GM18951 (cell line): ENCODE data around the gene SRSF6.
"Not testable (repeated sequence)": the region's sequence is repeated elsewhere in the genome, so short reads cannot be mapped to it uniquely, and the experiment has no call there.

Source experiments
- POLR2A ChIP-seq: IDR thresholded peaks from 4 replicates; pipeline ENCODE4 v1.6.1; 2011; ENCODE audit warnings: mild to moderate bottlenecking; ENCODE audit not compliant: insufficient read length, insufficient read depth; ENCODE audit errors: extremely low read depth
- in situ Hi-C: fragments of 300-500 bp; cut with MboI; formaldehyde crosslinking; loops from one replicate; pipeline ENCODE4 v1.12.0; 2022; ENCODE audit warnings: low sequenced_read_pairs, mixed read lengths, inconsistent platforms; ENCODE audit not compliant: unreplicated experiment

Gene SRSF6

GRCh38 chr20:43434565-43434964 lies 23.1 kb upstream of the SRSF6 start:
- TF ChIP-seq POLR2A: no peak
- in situ Hi-C loops: no loop called here

GRCh38 chr20:43438578-43439316 lies 18.9 kb upstream of the SRSF6 start:
- in situ Hi-C loops: no loop called here
- no peak for TF ChIP-seq POLR2A

- no peak for TF ChIP-seq POLR2A
- in situ Hi-C loops: loop anchor here (10.0 kb wide), 1 partner anchor 644 kb away; no protein-coding TSS in a partner anchor
Observed at GRCh38 chr20:43440531-43440930, 17.2 kb upstream of the SRSF6 start.

GRCh38 chr20:43442282-43442880 lies 15.3 kb upstream of the SRSF6 start:
- in situ Hi-C loops: loop anchor here (10.0 kb wide), 1 partner anchor 642 kb away; no protein-coding TSS in a partner anchor
- TF ChIP-seq POLR2A: no peak

GRCh38 chr20:43444107-43444506 lies 13.6 kb upstream of the SRSF6 start:
- TF ChIP-seq POLR2A: no peak
- in situ Hi-C loops: loop anchor here (10.0 kb wide), 1 partner anchor 641 kb away; no protein-coding TSS in a partner anchor

- in situ Hi-C loops: loop anchor here (10.0 kb wide), 1 partner anchor 638 kb away; no protein-coding TSS in a partner anchor
- TF ChIP-seq POLR2A: no peak
Observed at GRCh38 chr20:43446361-43446879, 11.3 kb upstream of the SRSF6 start.

GRCh38 chr20:43448431-43448747 lies 9.3 kb upstream of the SRSF6 start:
- in situ Hi-C loops: loop anchor here (10.0 kb wide), 1 partner anchor 636 kb away; no protein-coding TSS in a partner anchor

GRCh38 chr20:43448748-43449535 lies 8.8 kb upstream of the SRSF6 start:
- in situ Hi-C loops: loop anchor here (10.0 kb wide), 1 partner anchor 636 kb away; no protein-coding TSS in a partner anchor
- no peak for TF ChIP-seq POLR2A

- TF ChIP-seq POLR2A: no peak
- in situ Hi-C loops: no loop called here
Observed at GRCh38 chr20:43450841-43451799, 6.6 kb upstream of the SRSF6 start.

GRCh38 chr20:43452404-43453126 lies 5.1 kb upstream of the SRSF6 start:
- TF ChIP-seq POLR2A: no peak
- in situ Hi-C loops: no loop called here

- in situ Hi-C loops: not testable (repeated sequence)
Observed at GRCh38 chr20:43456252-43456651, 1.4 kb upstream of the SRSF6 start.
